DLD1 (cell line): ENCODE measurements around the gene NAGS.
"Not testable (repeated sequence)": the region's sequence is repeated elsewhere in the genome, so short reads cannot be mapped to it uniquely, and the experiment has no call there.

Experiments
- in situ Hi-C: cut with HindIII; loops from 2 replicates; pipeline ENCODE4 v1.10.0; 2017; ENCODE audit warnings: low sequenced_read_pairs

NAGS gene

GRCh38 chr17:43983515-43984411 is 20.7 kb upstream of the NAGS start:
- in situ Hi-C loops = no loop called here

- in situ Hi-C loops = no loop called here
These were observed 19.9 kb upstream of the NAGS start for GRCh38 chr17:43984521-43984920.

GRCh38 chr17:43986225-43986981 is 18.0 kb upstream of the NAGS start:
- in situ Hi-C loops = no loop called here

GRCh38 chr17:43987131-43988021 is 17.0 kb upstream of the NAGS start:
- in situ Hi-C loops = no loop called here

- in situ Hi-C loops = no loop called here
These were observed 16.1 kb upstream of the NAGS start for GRCh38 chr17:43988301-43988700.

- in situ Hi-C loops = no loop called here
These were observed 11.8 kb upstream of the NAGS start for GRCh38 chr17:43992641-43993040.

- in situ Hi-C loops = no loop called here
These were observed 9.9 kb upstream of the NAGS start for GRCh38 chr17:43994272-43995149.

GRCh38 chr17:43995150-43995471 is 9.3 kb upstream of the NAGS start:
- in situ Hi-C loops = no loop called here

- in situ Hi-C loops = not testable (repeated sequence)
These were observed 7.2 kb upstream of the NAGS start for GRCh38 chr17:43997180-43997579.

- in situ Hi-C loops = no loop called here
These were observed 5.9 kb upstream of the NAGS start for GRCh38 chr17:43998552-43998951.

GRCh38 chr17:43999024-43999423 is 5.4 kb upstream of the NAGS start:
- in situ Hi-C loops = no loop called here

GRCh38 chr17:44000141-44000860 is 4.1 kb upstream of the NAGS start:
- in situ Hi-C loops = no loop called here

GRCh38 chr17:44000871-44001460 is 3.5 kb upstream of the NAGS start:
- in situ Hi-C loops = no loop called here

- in situ Hi-C loops = no loop called here
These were observed 2.9 kb upstream of the NAGS start for GRCh38 chr17:44001461-44001920.

- in situ Hi-C loops = no loop called here
These were observed 2.1 kb upstream of the NAGS start for GRCh38 chr17:44002141-44002848.

- in situ Hi-C loops = no loop called here
These were observed 522 bp downstream of the NAGS start for GRCh38 chr17:44004761-44005526.

- in situ Hi-C loops = no loop called here
These were observed 1.3 kb downstream of the NAGS start for GRCh38 chr17:44005527-44006271.
